H9 (cell line): ENCODE data around the gene IGSF9B. TPM values are rescaled to one million over a fixed set of nuclear protein-coding genes. Genes with fewer than 3 reads are reported as not detected.

Source experiments
- DNase-seq: peaks from one replicate; pipeline ENCODE4 v3.0.0-alpha.2; 2017
- H2AFZ ChIP-seq: one replicate; pipeline ENCODE4 v1.6.1; 2013; ENCODE audit warnings: mild to moderate bottlenecking, low read length, control low read depth, moderate library complexity
- H2AK5ac ChIP-seq: 2 replicates; pipeline ENCODE4 v1.6.1; 2013; ENCODE audit warnings: low read length, control low read depth, mixed read lengths; ENCODE audit not compliant: insufficient read length
- H2BK120ac ChIP-seq: one replicate; pipeline ENCODE4 v1.6.1; 2013; ENCODE audit warnings: low read depth, mild to moderate bottlenecking, low read length, control low read depth, inconsistent platforms; ENCODE audit not compliant: poor library complexity, severe bottlenecking
- H2BK12ac ChIP-seq: 2 replicates; pipeline ENCODE4 v1.6.1; 2013; ENCODE audit warnings: low read length, control low read depth, mixed read lengths, low read depth; ENCODE audit not compliant: insufficient read length
- H2BK15ac ChIP-seq: 2 replicates; pipeline ENCODE4 v1.6.1; 2013; ENCODE audit warnings: low read depth, low read length, control low read depth
- H2BK20ac ChIP-seq: one replicate; pipeline ENCODE4 v1.6.1; 2013; ENCODE audit warnings: low read depth, mild to moderate bottlenecking, low read length, control low read depth, inconsistent platforms; ENCODE audit not compliant: poor library complexity, severe bottlenecking
- H2BK5ac ChIP-seq: 2 replicates; pipeline ENCODE4 v1.6.1; 2013; ENCODE audit warnings: low read length, control low read depth, mixed read lengths; ENCODE audit not compliant: insufficient read length
- H3K14ac ChIP-seq: 2 replicates; pipeline ENCODE4 v1.6.1; 2013; ENCODE audit warnings: low read length, control low read depth; ENCODE audit not compliant: insufficient read depth
- H3K18ac ChIP-seq: 2 replicates; pipeline ENCODE4 v1.6.1; 2013; ENCODE audit warnings: low read depth, mild to moderate bottlenecking, mixed read lengths, low read length, control low read depth; ENCODE audit not compliant: insufficient read length
- H3K23ac ChIP-seq: 2 replicates; pipeline ENCODE4 v1.6.1; 2013; ENCODE audit warnings: low read length, control low read depth, mixed read lengths, low read depth; ENCODE audit not compliant: insufficient read length
- H3K23me2 ChIP-seq: 2 replicates; pipeline ENCODE4 v1.6.1; 2013; ENCODE audit warnings: low read depth, mild to moderate bottlenecking, mixed read lengths, low read length, control low read depth; ENCODE audit not compliant: insufficient read length, poor library complexity, severe bottlenecking
- H3K27ac ChIP-seq: 2 replicates; pipeline ENCODE4 v1.5.1; 2013; ENCODE audit warnings: low read length, control low read depth, mixed read lengths, low read depth; ENCODE audit not compliant: insufficient read length
- H3K27me3 ChIP-seq: 2 replicates; pipeline ENCODE4 v1.6.1; 2013; ENCODE audit warnings: low read length, control low read depth, inconsistent platforms; ENCODE audit not compliant: insufficient read depth
- H3K4ac ChIP-seq: 2 replicates; pipeline ENCODE4 v1.6.1; 2013; ENCODE audit warnings: low read depth, mild to moderate bottlenecking, control low read depth, inconsistent platforms, low read length, moderate library complexity
- H3K4me1 ChIP-seq: 2 replicates; pipeline ENCODE4 v1.6.1; 2013; ENCODE audit warnings: low read length, control low read depth, inconsistent platforms; ENCODE audit not compliant: insufficient read depth
- H3K4me2 ChIP-seq: 2 replicates; pipeline ENCODE4 v1.6.1; 2013; ENCODE audit warnings: low read length, control low read depth, mixed read lengths; ENCODE audit not compliant: insufficient read length, insufficient read depth
- H3K56ac ChIP-seq: 2 replicates; pipeline ENCODE4 v1.6.1; 2013; ENCODE audit warnings: low read depth, mild to moderate bottlenecking, mixed read lengths, low read length, control low read depth; ENCODE audit not compliant: insufficient read length
- H3K79me1 ChIP-seq: 2 replicates; pipeline ENCODE4 v1.6.1; 2013; ENCODE audit warnings: low read depth, mild to moderate bottlenecking, moderate library complexity, low read length, control low read depth, inconsistent platforms; ENCODE audit not compliant: insufficient read depth, poor library complexity, severe bottlenecking
- H3K79me2 ChIP-seq: 2 replicates; pipeline ENCODE4 v1.6.1; 2013; ENCODE audit warnings: low read length, control low read depth, inconsistent platforms; ENCODE audit not compliant: insufficient read depth
- H3K9ac ChIP-seq: 2 replicates; pipeline ENCODE4 v1.6.1; 2013; ENCODE audit warnings: low read length, control low read depth, mixed read lengths; ENCODE audit not compliant: insufficient read length; ENCODE audit errors: extremely low read depth
- H3K9me3 ChIP-seq: one replicate; pipeline ENCODE4 v1.6.1; 2013; ENCODE audit warnings: low read depth, low read length, inconsistent platforms; ENCODE audit not compliant: control insufficient read depth
- H3T11ph ChIP-seq: one replicate; pipeline ENCODE4 v1.6.1; 2013; ENCODE audit warnings: mild to moderate bottlenecking, low read length, control low read depth, inconsistent platforms
- H4K20me1 ChIP-seq: one replicate; pipeline ENCODE4 v1.6.1; 2013; ENCODE audit not compliant: control insufficient read depth, insufficient read length, insufficient read depth
- H4K5ac ChIP-seq: 2 replicates; pipeline ENCODE4 v1.6.1; 2013; ENCODE audit warnings: low read depth, mild to moderate bottlenecking, mixed read lengths, low read length, control low read depth; ENCODE audit not compliant: insufficient read length
- H4K8ac ChIP-seq: replicated peaks from 2 replicates; pipeline ENCODE4 v1.6.1; 2013; ENCODE audit warnings: low read length, control low read depth, mixed read lengths, low read depth; ENCODE audit not compliant: insufficient read length
- H4K91ac ChIP-seq: 2 replicates; pipeline ENCODE4 v1.6.1; 2013; ENCODE audit warnings: low read depth, mild to moderate bottlenecking, moderate library complexity, mixed read lengths, low read length, control low read depth; ENCODE audit not compliant: insufficient read length
- H3K27ac Mint-ChIP-seq, 3 experiments: 2 replicates in 2 of 3; 3 replicates in 1 of 3; pipeline ENCODE4 v1.8.0; 2020 to 2021; ENCODE audit warnings: mixed read lengths in 3 of 3, mild to moderate bottlenecking in 1 of 3, moderate library complexity in 1 of 3
- H3K27me3 Mint-ChIP-seq: 2 replicates; pipeline ENCODE4 v1.8.0; 2021; ENCODE audit warnings: low read depth, mild to moderate bottlenecking, moderate library complexity, mixed read lengths
- H3K36me3 Mint-ChIP-seq, 3 experiments: 2 replicates in 2 of 3; 3 replicates in 1 of 3; pipeline ENCODE4 v1.8.0; 2020 to 2021; ENCODE audit warnings: low read depth in 3 of 3, mixed read lengths in 3 of 3; ENCODE audit not compliant: insufficient read depth in 1 of 3
- H3K4me1 Mint-ChIP-seq, 2 experiments: 2 replicates each; pipeline ENCODE4 v1.8.0; 2020; ENCODE audit warnings: mixed read lengths in 2 of 2
- H3K4me3 Mint-ChIP-seq, 2 experiments: 2 replicates in 1 of 2; 3 replicates in 1 of 2; pipeline ENCODE4 v1.8.0; 2020 to 2021; ENCODE audit warnings: mild to moderate bottlenecking in 2 of 2, mixed read lengths in 2 of 2, moderate library complexity in 1 of 2
- H3K9me3 Mint-ChIP-seq, 2 experiments: 2 replicates in 1 of 2; 3 replicates in 1 of 2; pipeline ENCODE4 v1.8.0; 2020; ENCODE audit warnings: mild to moderate bottlenecking in 2 of 2, mixed read lengths in 2 of 2, moderate library complexity in 1 of 2
- WGBS: extraction: QIAGEN DNeasy Blood & Tissue Kit; methylation state at CpG from one replicate; pipeline ENCODE4 v1.1.7; 2013; ENCODE audit warnings: missing lambda C conversion rate, low lambda C conversion rate, mixed read lengths; ENCODE audit not compliant: insufficient read length; ENCODE audit errors: extremely low coverage; 5-methylcytosine and 5-hydroxymethylcytosine counted together
- total RNA-seq: library from RNA; stranded (reverse); gene quantifications from 2 replicates; pipeline ENCODE4 v1.2.1, GENCODE V29; 2021
- TF ChIP-seq, protein P1 (sequence below): fragments of 200-600 bp; sonication (generic); conservative IDR thresholded peaks from 3 replicates; pipeline ENCODE4 v1.8.0; 2021; ENCODE audit warnings: antibody characterized with exemption, mild to moderate bottlenecking

The IGSF9B gene
- total RNA-seq, 1 experiment from 2014 or later = 25.7 TPM

DNA sequence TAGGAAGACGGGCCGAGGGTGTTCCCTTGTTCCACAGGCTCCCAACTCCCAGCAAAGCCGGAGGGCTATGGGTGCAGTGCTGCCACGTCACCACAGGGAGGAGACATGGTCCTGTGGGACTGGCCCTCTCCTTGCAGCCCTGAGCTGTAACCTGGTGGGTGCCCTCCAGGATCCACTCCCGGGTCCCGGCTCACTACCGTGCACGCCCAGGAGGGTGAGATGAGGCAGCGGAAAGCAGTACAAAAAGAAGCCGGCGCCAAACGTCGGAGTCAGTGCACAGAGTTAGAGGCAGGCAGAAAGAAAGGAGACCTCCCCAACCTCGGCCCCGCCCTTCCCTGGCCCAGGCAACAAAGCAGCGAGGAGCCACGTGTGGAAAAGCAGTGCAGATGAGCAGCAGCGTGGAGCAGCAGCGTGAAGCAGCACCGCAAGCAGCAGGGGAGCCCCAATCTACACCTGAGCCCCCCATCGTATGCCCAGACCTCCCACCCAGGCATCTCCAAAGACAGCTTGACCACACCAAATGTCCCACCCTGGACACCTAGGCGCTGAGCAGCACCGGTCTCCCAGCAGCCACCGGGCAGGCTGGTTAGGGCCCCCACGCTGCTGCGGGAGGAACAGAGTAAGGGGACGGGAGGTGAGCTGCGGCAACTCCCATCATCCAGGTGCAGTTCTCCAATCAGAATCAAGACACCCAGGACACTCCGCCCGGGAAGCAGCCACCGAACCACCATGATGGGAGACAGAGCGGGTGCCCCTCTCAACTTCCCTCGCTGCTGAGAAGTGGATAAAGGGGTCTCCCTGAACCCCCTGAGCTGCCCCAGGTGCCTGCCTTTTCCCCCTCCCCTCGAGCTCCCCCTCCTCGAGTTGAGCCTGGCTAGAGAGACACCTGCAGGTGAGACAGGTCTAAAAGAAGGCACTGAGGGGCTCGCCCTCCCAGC, 28.8 kb downstream of the IGSF9B start:
- H4K91ac ChIP-seq = no peak overlapping the region
- H3K27ac ChIP-seq = no peak overlapping the region
- H2BK5ac ChIP-seq = no peak overlapping the region
- H2BK20ac ChIP-seq = no peak overlapping the region
- no peaks in the 10 kb centered on the region for H3K9me3 ChIP-seq
- H4K20me1 ChIP-seq = no peaks in the 10 kb centered on the region
- no peaks in the 10 kb centered on the region for H3K4me1 ChIP-seq
- no peak overlapping the region for H2AFZ ChIP-seq
- no peaks in the 10 kb centered on the region for H3K27me3 Mint-ChIP-seq
- no peaks in the 10 kb centered on the region for H3K23me2 ChIP-seq
- H4K8ac ChIP-seq = no peak overlapping the region
- H3K4me3 Mint-ChIP-seq = no peak overlapping the region; a peak in 1 of 5 replicates
- H3K27me3 ChIP-seq = no peaks in the 10 kb centered on the region
- no peak overlapping the region for H3K4me2 ChIP-seq
- no peak overlapping the region for H2BK120ac ChIP-seq
- no peak overlapping the region for H2BK15ac ChIP-seq
- H3K9ac ChIP-seq = no peak overlapping the region
- TF ChIP-seq, protein P1, sequence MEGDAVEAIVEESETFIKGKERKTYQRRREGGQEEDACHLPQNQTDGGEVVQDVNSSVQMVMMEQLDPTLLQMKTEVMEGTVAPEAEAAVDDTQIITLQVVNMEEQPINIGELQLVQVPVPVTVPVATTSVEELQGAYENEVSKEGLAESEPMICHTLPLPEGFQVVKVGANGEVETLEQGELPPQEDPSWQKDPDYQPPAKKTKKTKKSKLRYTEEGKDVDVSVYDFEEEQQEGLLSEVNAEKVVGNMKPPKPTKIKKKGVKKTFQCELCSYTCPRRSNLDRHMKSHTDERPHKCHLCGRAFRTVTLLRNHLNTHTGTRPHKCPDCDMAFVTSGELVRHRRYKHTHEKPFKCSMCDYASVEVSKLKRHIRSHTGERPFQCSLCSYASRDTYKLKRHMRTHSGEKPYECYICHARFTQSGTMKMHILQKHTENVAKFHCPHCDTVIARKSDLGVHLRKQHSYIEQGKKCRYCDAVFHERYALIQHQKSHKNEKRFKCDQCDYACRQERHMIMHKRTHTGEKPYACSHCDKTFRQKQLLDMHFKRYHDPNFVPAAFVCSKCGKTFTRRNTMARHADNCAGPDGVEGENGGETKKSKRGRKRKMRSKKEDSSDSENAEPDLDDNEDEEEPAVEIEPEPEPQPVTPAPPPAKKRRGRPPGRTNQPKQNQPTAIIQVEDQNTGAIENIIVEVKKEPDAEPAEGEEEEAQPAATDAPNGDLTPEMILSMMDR = peak; percentile 86
- H2AK5ac ChIP-seq = no peak overlapping the region
- H3K79me1 ChIP-seq = no peaks in the 10 kb centered on the region
- H3K4me1 Mint-ChIP-seq = peaks cover 10 to 11% of the 10 kb centered on the region in 2 experiments
- H3K23ac ChIP-seq = no peak overlapping the region
- peak overlapping the region in 2 of 3 experiments; percentile 22 to 69; a peak in 1 of 7 replicates for H3K27ac Mint-ChIP-seq
- H3K56ac ChIP-seq = no peak overlapping the region
- H3K36me3 Mint-ChIP-seq = peaks cover 33 to 52% (median 42%) of the 10 kb centered on the region in 3 experiments; a peak in 6 of 7 replicates
- peak overlapping the region; percentile 30 for H3K18ac ChIP-seq
- no peak overlapping the region for H4K5ac ChIP-seq
- H3K79me2 ChIP-seq = no peaks in the 10 kb centered on the region
- no peak overlapping the region for H3K14ac ChIP-seq
- H3K4ac ChIP-seq = no peak overlapping the region
- no peaks in the 10 kb centered on the region for H3K9me3 Mint-ChIP-seq
- WGBS = no CpG with 5 or more reads among the region's 36 CpGs
- H3T11ph ChIP-seq = no peak overlapping the region
- peak; percentile 88 for DNase-seq
- no peak overlapping the region for H2BK12ac ChIP-seq
